Rectal smooth muscle tissue (tissue), 1 donor: Measurements from ENCODE around the gene ECM1.

Experiments
- H3K27ac ChIP-seq: one replicate; pipeline ENCODE4 v1.7.0; 2013; ENCODE audit warnings: low read depth, low read length, inconsistent platforms
- H3K27me3 ChIP-seq: one replicate; pipeline ENCODE4 v1.7.0; 2013; ENCODE audit warnings: low read length; ENCODE audit not compliant: control insufficient read depth, insufficient read depth
- H3K36me3 ChIP-seq: one replicate; pipeline ENCODE4 v1.7.0; 2013; ENCODE audit warnings: low read length; ENCODE audit not compliant: control insufficient read depth, insufficient read depth
- H3K4me1 ChIP-seq: one replicate; pipeline ENCODE4 v1.7.0; 2013; ENCODE audit warnings: low read length; ENCODE audit not compliant: control insufficient read depth, insufficient read depth
- H3K4me3 ChIP-seq: one replicate; pipeline ENCODE4 v1.7.0; 2013; ENCODE audit warnings: low read length
- H3K9ac ChIP-seq: one replicate; pipeline ENCODE4 v1.7.0; 2013; ENCODE audit warnings: low read length

ECM1 gene

DNA sequence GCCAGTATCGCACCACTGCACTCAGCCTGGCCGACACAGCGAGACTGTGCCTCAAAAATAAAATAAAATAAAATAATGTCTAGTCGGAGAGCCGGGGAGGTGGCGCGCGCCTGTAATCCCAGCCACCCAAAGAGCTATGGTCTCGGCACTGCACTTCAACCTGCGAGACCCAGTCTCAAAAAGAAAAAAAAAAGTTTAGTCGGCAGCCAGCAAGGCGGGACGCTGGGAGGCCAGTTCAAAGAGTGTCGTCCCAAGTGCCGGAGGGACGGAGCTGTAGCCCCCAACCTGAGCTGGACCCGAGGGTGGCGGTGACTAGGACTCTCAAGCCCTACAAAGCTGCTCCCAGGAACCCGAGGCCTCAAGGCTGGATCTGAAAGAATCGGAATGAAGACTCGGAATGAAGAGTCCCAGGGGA lies 7.0 kb downstream of the ECM1 start:
- peak overlapping the region; percentile 92 for H3K4me3 ChIP-seq
- no peaks in the 10 kb centered on the region for H3K27me3 ChIP-seq
- H3K4me1 ChIP-seq: peaks cover 6% of the 10 kb centered on the region
- no peaks in the 10 kb centered on the region for H3K36me3 ChIP-seq
- H3K27ac ChIP-seq: peak overlapping the region; percentile 80
- peak overlapping the region; percentile 45 for H3K9ac ChIP-seq

DNA sequence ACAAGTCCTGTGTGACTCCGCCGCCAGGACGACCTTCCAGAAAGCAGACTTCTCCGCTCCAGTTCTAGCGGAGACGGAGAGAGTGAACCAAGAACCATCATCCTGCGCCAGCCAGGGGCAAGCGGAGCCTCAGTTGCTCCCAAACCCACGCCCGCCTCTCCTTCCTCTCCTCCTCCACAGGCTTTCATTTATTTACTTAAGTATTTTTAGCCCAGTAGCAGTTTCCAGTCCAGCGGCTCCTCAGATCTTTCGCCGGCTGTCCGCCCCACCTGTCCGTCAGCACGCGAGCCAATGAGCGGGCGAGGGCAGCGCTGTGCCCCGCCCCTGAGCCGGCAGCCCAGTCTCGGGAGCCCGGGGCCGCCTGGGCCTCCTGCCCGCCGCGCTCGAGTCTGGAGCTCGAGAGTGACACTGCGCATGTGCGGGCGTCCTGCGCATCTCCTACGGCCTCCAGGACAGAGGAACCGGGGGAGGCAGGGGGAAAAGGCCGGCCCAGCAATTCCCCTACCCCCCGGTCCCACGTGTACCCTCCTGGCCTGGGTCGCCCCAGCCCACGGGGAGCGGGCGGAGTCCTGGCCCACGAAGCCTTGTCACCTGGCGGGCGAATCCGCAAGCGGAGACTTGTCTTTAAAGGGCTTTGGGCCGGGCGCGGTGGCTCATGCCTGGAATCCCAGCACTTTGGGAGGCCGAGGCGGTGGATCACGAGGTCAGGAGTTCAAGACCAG lies 7.6 kb downstream of the ECM1 start, which contains the start of gene FALEC:
Gene FALEC, plus strand, starts transcription at position 425 of the 722 bp plus-strand sequence.
- peak within 1 kb of the TSS; percentile 49 for H3K9ac ChIP-seq

DNA sequence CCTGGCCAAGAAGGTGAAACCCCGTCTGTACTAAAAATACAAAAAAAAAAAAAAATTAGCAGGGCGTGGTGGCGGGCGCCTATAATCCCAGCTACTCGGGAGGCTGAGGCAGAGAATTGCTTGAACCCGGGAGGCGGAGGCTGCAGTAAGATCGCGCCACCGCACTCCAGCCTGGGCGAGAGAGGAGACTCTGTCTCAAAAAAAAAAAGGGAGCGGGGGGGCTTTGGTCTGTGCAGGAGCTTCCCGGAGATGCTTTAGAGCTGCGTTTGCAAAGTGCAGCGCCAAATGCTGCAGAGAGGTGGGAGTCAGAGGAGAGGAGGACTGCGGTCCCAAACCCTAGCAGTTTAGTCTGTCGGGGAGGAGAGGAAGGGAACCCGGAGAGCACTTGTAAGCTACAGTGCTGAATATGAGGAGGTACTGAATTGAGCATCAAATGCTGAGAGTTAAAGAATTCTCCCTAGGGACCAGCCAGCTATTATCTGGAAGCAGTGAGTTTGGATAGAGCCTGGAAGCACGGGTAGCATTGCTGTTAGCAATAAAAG lies 8.2 kb downstream of the ECM1 start:
- Histone ChIP-seq H3K9ac (no peak overlapping the region), H3K27me3 (no peaks in the 10 kb centered on the region), H3K27ac (peak overlapping the region; percentile 80), H3K4me3 (peak overlapping the region; percentile 74), H3K4me1 (peaks cover 6% of the 10 kb centered on the region), H3K36me3 (no peaks in the 10 kb centered on the region)

More for the DNA sequence above, 7.6 kb downstream of the ECM1 start, which contains the start of gene FALEC:
- Histone ChIP-seq H3K4me1 (peaks cover 6% of the 10 kb centered on the region), H3K27ac (peak within 1 kb of the TSS; percentile 80), H3K36me3 (no peaks in the 10 kb centered on the region), H3K27me3 (no peaks in the 10 kb centered on the region), H3K4me3 (peak within 1 kb of the TSS; percentile 92)

- Histone ChIP-seq H3K9ac (no peak overlapping the region), H3K27ac (peak overlapping the region; percentile 80)
Observed at GRCh38 chr1:150516616-150517015, 8.7 kb downstream of the ECM1 start.

GRCh38 chr1:150521196-150521968 lies 13.5 kb downstream of the ECM1 start:
- no peak overlapping the region for H3K27ac ChIP-seq
- H3K9ac ChIP-seq: no peak overlapping the region
- no peaks in the 10 kb centered on the region for H3K36me3 ChIP-seq
- peaks cover 3% of the 10 kb centered on the region for H3K4me1 ChIP-seq
- no peak overlapping the region for H3K4me3 ChIP-seq
- no peaks in the 10 kb centered on the region for H3K27me3 ChIP-seq

More at GRCh38 chr1:150516616-150517015, 8.7 kb downstream of the ECM1 start:
- Histone ChIP-seq H3K4me3 (peak overlapping the region; percentile 74), H3K36me3 (no peaks in the 10 kb centered on the region), H3K27me3 (no peaks in the 10 kb centered on the region), H3K4me1 (peaks cover 6% of the 10 kb centered on the region)

GRCh38 chr1:150525348-150525747 lies 17.4 kb downstream of the ECM1 start:
- H3K4me1 ChIP-seq: no peaks in the 10 kb centered on the region
- no peak overlapping the region for H3K9ac ChIP-seq
- no peaks in the 10 kb centered on the region for H3K36me3 ChIP-seq
- H3K27ac ChIP-seq: no peak overlapping the region
- H3K27me3 ChIP-seq: no peaks in the 10 kb centered on the region
- H3K4me3 ChIP-seq: no peak overlapping the region

DNA sequence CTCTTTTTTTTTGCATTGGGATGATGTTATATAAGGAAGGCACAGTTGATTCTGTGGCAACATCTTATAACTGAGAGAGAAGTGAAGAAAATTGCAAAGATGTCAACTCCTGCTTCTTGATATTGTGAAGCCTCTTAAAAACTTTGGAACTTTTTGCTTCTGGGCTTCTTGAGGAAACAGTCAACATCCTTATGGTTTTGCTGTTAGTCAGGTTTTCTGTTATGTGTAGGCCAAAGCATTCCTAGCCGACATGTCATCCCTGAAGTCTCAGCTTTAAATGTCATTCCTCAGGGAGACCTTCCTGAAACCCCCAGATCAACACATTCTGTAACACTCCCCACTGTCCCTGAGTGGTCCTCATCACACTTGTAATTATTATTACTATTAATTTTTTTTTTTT lies 20.3 kb downstream of the ECM1 start:
- H3K27me3 ChIP-seq: no peaks in the 10 kb centered on the region
- no peak overlapping the region for H3K9ac ChIP-seq
- no peak overlapping the region for H3K4me3 ChIP-seq
- H3K27ac ChIP-seq: no peak overlapping the region
- no peaks in the 10 kb centered on the region for H3K36me3 ChIP-seq
- H3K4me1 ChIP-seq: no peaks in the 10 kb centered on the region

DNA sequence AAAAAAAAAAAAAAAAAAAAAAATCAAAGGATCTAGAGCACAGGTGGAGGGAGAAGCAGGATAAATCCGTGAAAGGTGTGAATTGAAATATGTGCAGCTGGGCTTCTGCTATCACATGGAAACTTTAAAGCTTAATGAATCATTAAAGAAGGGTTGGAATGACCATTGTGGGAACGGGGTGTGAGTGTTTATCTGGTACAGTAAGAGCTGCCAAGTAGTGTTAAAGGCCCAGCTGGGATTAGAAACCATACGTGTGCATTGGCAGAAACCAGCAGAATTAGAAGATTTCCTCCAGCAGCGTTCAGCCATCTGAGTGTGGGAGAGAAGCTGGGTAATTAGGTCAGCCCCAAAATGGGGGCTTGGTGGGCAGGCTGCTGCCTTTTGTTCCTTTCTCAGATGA lies 21.1 kb downstream of the ECM1 start:
- Histone ChIP-seq H3K9ac (no peak overlapping the region), H3K27me3 (no peaks in the 10 kb centered on the region), H3K36me3 (no peaks in the 10 kb centered on the region), H3K4me3 (no peak overlapping the region), H3K27ac (no peak overlapping the region), H3K4me1 (no peaks in the 10 kb centered on the region)

- no peaks in the 10 kb centered on the region for H3K27me3 ChIP-seq
- no peaks in the 10 kb centered on the region for H3K4me1 ChIP-seq
- H3K9ac ChIP-seq: no peak overlapping the region
- H3K36me3 ChIP-seq: no peaks in the 10 kb centered on the region
- H3K4me3 ChIP-seq: no peak overlapping the region
- no peak overlapping the region for H3K27ac ChIP-seq
Observed at GRCh38 chr1:150530491-150531159, 22.7 kb downstream of the ECM1 start.

DNA sequence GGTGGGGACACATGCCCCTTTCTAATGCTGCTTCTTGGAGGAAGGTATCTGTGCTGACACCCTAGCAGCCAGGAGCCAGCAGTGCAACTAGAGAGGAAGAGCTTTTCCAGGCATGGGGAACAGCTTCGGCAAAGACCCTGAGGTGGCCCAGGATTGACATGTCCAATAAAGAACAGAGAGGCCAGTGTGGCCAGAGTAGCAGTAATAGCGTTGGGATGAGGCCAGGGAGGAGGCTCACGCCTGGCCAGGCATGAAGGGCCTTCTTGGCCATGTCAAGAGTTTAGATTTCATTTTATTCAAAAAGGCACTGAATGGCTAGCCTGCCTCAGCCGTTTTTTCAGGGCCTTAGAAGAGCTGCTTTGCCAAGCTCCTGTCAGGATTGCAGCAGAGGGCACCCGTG lies 25.0 kb downstream of the ECM1 start:
- Histone ChIP-seq H3K4me3 (no peak overlapping the region), H3K27ac (peak overlapping the region; percentile 75), H3K27me3 (no peaks in the 10 kb centered on the region), H3K4me1 (no peaks in the 10 kb centered on the region), H3K9ac (no peak overlapping the region), H3K36me3 (no peaks in the 10 kb centered on the region)

DNA sequence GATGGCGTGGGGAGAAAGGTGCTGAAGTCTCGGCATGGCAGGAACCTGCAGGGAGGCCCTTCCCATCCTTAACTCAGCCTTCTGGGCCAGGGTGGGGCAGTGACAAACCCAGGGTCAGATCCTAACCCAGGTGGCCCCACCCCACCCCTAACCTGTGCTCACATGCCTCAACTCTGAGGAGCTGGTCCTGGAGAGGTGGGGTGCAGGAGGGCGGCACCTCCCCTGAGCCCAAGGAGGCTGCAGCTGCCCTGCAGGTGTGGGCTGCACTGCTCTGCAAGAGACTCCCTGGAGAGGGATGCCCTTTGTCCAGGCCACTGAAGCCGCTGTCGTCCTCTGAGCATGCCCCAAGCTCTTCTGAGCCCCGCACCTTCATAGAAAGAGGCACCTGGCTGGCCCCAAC lies 26.1 kb downstream of the ECM1 start:
- Histone ChIP-seq H3K27me3 (no peaks in the 10 kb centered on the region), H3K4me1 (no peaks in the 10 kb centered on the region), H3K9ac (no peak overlapping the region), H3K4me3 (no peak overlapping the region), H3K27ac (no peak overlapping the region), H3K36me3 (no peaks in the 10 kb centered on the region)
